ENCODE data around the gene GNAT3. TPM values are rescaled to one million over a fixed set of nuclear protein-coding genes. Genes with fewer than 3 reads are reported as not detected.

GNAT3 gene
- total and polyA plus RNA-seq, 2 donors (not counting 3 experiments of a cell fraction or from before 2014, with no cell fraction given), result not detected

- H4K20me1 ChIP-seq (replicated peaks; ENCODE audit: control insufficient read depth, extremely low read depth, insufficient read depth, low read length), result no peaks in the 10 kb centered on the region
- H3K4me3 ChIP-seq (replicated peaks in 1 of 3; ENCODE audit: insufficient read depth in 1 of 3, low read depth in 1 of 3, low read length in 3 of 3), result no peak overlapping the region
- H2AFZ ChIP-seq (ENCODE audit: low read depth, low read length), result no peak overlapping the region
- H3K4me1 ChIP-seq (ENCODE audit: control insufficient read depth, extremely low read depth, insufficient read depth, low read length), result peaks cover 2% of the 10 kb centered on the region
- dilution Hi-C loops (cut with MboI; ENCODE audit: extremely low pct_ligation_motif_present, low sequenced_read_pairs) (no loop called here), intact Hi-C loops (cut with micrococcal nuclease) (no loop called here)
- DNase-seq (ENCODE audit: low read depth, low spot score) (peak; percentile 13), FAIRE-seq (no peak)
- H3K9me3 ChIP-seq (replicated peaks; ENCODE audit: control insufficient read depth, insufficient read depth, low read length), result no peaks in the 10 kb centered on the region
- TF ChIP-seq EZH2 (IDR thresholded peaks at IDR 0.05; ENCODE audit: borderline replicate concordance, low read depth, low read length, severe bottlenecking) (no peak), CTCF (IDR thresholded peaks at IDR 0.05; ENCODE audit: extremely low read depth in 1 of 2, insufficient read depth in 1 of 2, low read depth in 1 of 2, low read length in 2 of 2) (no peak), POLR2A (IDR thresholded peaks at IDR 0.05; ENCODE audit: low read depth, low read length) (no peak), POLR2AphosphoS5 (IDR thresholded peaks at IDR 0.05; ENCODE audit: insufficient read depth, low read depth, low read length) (no peak), MAX (IDR thresholded peaks at IDR 0.05; ENCODE audit: insufficient read depth, insufficient read length) (no peak), JUN (IDR thresholded peaks at IDR 0.05; ENCODE audit: borderline replicate concordance, insufficient read depth, insufficient read length, low read depth) (no peak), MYC (IDR thresholded peaks at IDR 0.05; ENCODE audit: low read depth, low read length) (no peak), GATA2 (IDR thresholded peaks at IDR 0.05; ENCODE audit: insufficient read depth, insufficient read length, low read depth, low read length) (peak; percentile 43), FOS (IDR thresholded peaks at IDR 0.05; ENCODE audit: borderline replicate concordance, insufficient read depth, low read length) (peak; percentile 24)
- CTCF ChIA-PET, result no interaction called here
- no peak overlapping the region for H3K4me2 ChIP-seq (ENCODE audit: insufficient read depth, low read length)
- POLR2A ChIA-PET, result no interaction called here
- H3K27me3 ChIP-seq (ENCODE audit: control insufficient read depth in 2 of 2, insufficient read depth in 2 of 2, low read length in 2 of 2), result no peaks in the 10 kb centered on the region
- H3K9me1 ChIP-seq (replicated peaks; ENCODE audit: control insufficient read depth, extremely low read depth, insufficient read depth, low read length), result no peaks in the 10 kb centered on the region
- no peaks in the 10 kb centered on the region for H3K79me2 ChIP-seq (ENCODE audit: control insufficient read depth, insufficient read depth, low read length)
- H3K36me3 ChIP-seq (ENCODE audit: control insufficient read depth in 2 of 2, extremely low read depth in 1 of 2, insufficient read depth in 2 of 2, low read length in 2 of 2), result no peaks in the 10 kb centered on the region
- no peak overlapping the region for H3K27ac ChIP-seq (ENCODE audit: insufficient read depth, low read depth, low read length)
- no TSS peak for BruUV-seq (replicated peaks)
- no peak overlapping the region for H3K9ac ChIP-seq (replicated peaks; ENCODE audit: extremely low read depth, insufficient read depth, low read length)
Measured at GRCh38 chr7:80542398-80542797, 30.5 kb upstream of the GNAT3 start.

Data from endothelial cell of umbilical vein (primary cell).